Measurements from ENCODE around the gene PPM1L.

Gene PPM1L

GRCh38 chr3:160735826-160736225, 20.2 kb upstream of the PPM1L start:
- H3K36me3 ChIP-seq (ENCODE audit: control insufficient read depth in 1 of 2, insufficient read depth in 2 of 2, low read length in 2 of 2) = no peaks in the 10 kb centered on the region
- H2AFZ ChIP-seq (ENCODE audit: insufficient read depth, low read length, poor library complexity) = no peak overlapping the region
- H3K14ac ChIP-seq (ENCODE audit: low read length) = no peak overlapping the region

GRCh38 chr3:160738048-160738447, 18.0 kb upstream of the PPM1L start:
- no peaks in the 10 kb centered on the region for H3K27me3 ChIP-seq (ENCODE audit: insufficient read depth, low read length)
- no peak overlapping the region for H3K4ac ChIP-seq (ENCODE audit: low read depth, low read length)
- no peaks in the 10 kb centered on the region for H3K79me2 ChIP-seq (ENCODE audit: control insufficient read depth, insufficient read depth, low read length, poor library complexity)
- H2AFZ ChIP-seq (ENCODE audit: insufficient read depth, low read length, poor library complexity) = no peak overlapping the region
- H4K91ac ChIP-seq (ENCODE audit: low read depth, low read length) = no peak overlapping the region
- no peak overlapping the region for H4K8ac ChIP-seq (ENCODE audit: low read depth, low read length)
- no peak overlapping the region for H2AK5ac ChIP-seq (ENCODE audit: low read length)
- no peaks in the 10 kb centered on the region for H3K9me3 ChIP-seq (ENCODE audit: insufficient read depth, low read depth, low read length)
- H3K79me1 ChIP-seq (ENCODE audit: low read length) = no peaks in the 10 kb centered on the region
- H3K18ac ChIP-seq (ENCODE audit: low read length) = no peak overlapping the region
- no peak overlapping the region for H3K9ac ChIP-seq (ENCODE audit: low read length)
- H3K4me3 ChIP-seq (ENCODE audit: low read depth, low read length) = no peak overlapping the region
- H2BK5ac ChIP-seq (ENCODE audit: low read depth, low read length, poor library complexity) = no peak overlapping the region
- H3K4me1 ChIP-seq (ENCODE audit: control insufficient read depth in 1 of 2, insufficient read depth in 2 of 2, low read length in 2 of 2) = no peaks in the 10 kb centered on the region
- no peak overlapping the region for H3K27ac ChIP-seq (ENCODE audit: low read depth, low read length)
- no peak overlapping the region for H2BK12ac ChIP-seq (ENCODE audit: low read length)
- no peak overlapping the region for H3K23ac ChIP-seq (ENCODE audit: low read length)
- H2BK120ac ChIP-seq (ENCODE audit: insufficient read depth, low read length, poor library complexity) = no peak overlapping the region
- H4K12ac ChIP-seq (ENCODE audit: low read depth, low read length) = no peak overlapping the region
- WGBS (ENCODE audit: extremely low coverage, insufficient coverage, insufficient read length) = no CpG with 5 or more reads among the region's 2 CpGs
- H3K14ac ChIP-seq (ENCODE audit: low read length) = no peak overlapping the region
- no peak overlapping the region for H3K4me2 ChIP-seq (ENCODE audit: low read length)
- no peaks in the 10 kb centered on the region for H3K36me3 ChIP-seq (ENCODE audit: control insufficient read depth in 1 of 2, insufficient read depth in 2 of 2, low read length in 2 of 2)
- DNase-seq = no peak

More at GRCh38 chr3:160735826-160736225, 20.2 kb upstream of the PPM1L start:
- Histone ChIP-seq H3K27ac (ENCODE audit: low read depth, low read length) (no peak overlapping the region), H3K4me1 (ENCODE audit: control insufficient read depth in 1 of 2, insufficient read depth in 2 of 2, low read length in 2 of 2) (no peaks in the 10 kb centered on the region), H3K79me2 (ENCODE audit: control insufficient read depth, insufficient read depth, low read length, poor library complexity) (no peaks in the 10 kb centered on the region), H3K23ac (ENCODE audit: low read length) (no peak overlapping the region), H3K4me2 (ENCODE audit: low read length) (no peak overlapping the region), H3K4me3 (ENCODE audit: low read depth, low read length) (no peak overlapping the region), H3K9me3 (ENCODE audit: insufficient read depth, low read depth, low read length) (no peaks in the 10 kb centered on the region), H2AK5ac (ENCODE audit: low read length) (no peak overlapping the region), H3K9ac (ENCODE audit: low read length) (no peak overlapping the region), H3K27me3 (ENCODE audit: insufficient read depth, low read length) (no peaks in the 10 kb centered on the region), H4K8ac (ENCODE audit: low read depth, low read length) (no peak overlapping the region), H2BK12ac (ENCODE audit: low read length) (no peak overlapping the region), H3K79me1 (ENCODE audit: low read length) (no peaks in the 10 kb centered on the region), H4K12ac (ENCODE audit: low read depth, low read length) (no peak overlapping the region), H3K4ac (ENCODE audit: low read depth, low read length) (no peak overlapping the region), H2BK5ac (ENCODE audit: low read depth, low read length, poor library complexity) (no peak overlapping the region), H3K18ac (ENCODE audit: low read length) (no peak overlapping the region), H4K91ac (ENCODE audit: low read depth, low read length) (no peak overlapping the region), H2BK120ac (ENCODE audit: insufficient read depth, low read length, poor library complexity) (no peak overlapping the region)
- DNase-seq = no peak
- WGBS (ENCODE audit: extremely low coverage, insufficient coverage, insufficient read length) = no CpG with 5 or more reads among the region's 1 CpG

- Histone ChIP-seq H3K79me2 (ENCODE audit: control insufficient read depth, insufficient read depth, low read length, poor library complexity) (no peaks in the 10 kb centered on the region), H3K36me3 (ENCODE audit: control insufficient read depth in 1 of 2, insufficient read depth in 2 of 2, low read length in 2 of 2) (no peaks in the 10 kb centered on the region), H4K91ac (ENCODE audit: low read depth, low read length) (no peak overlapping the region), H3K27ac (ENCODE audit: low read depth, low read length) (no peak overlapping the region), H3K9me3 (ENCODE audit: insufficient read depth, low read depth, low read length) (no peaks in the 10 kb centered on the region), H3K27me3 (ENCODE audit: insufficient read depth, low read length) (no peaks in the 10 kb centered on the region), H4K8ac (ENCODE audit: low read depth, low read length) (no peak overlapping the region), H3K4me3 (ENCODE audit: low read depth, low read length) (no peak overlapping the region), H4K12ac (ENCODE audit: low read depth, low read length) (no peak overlapping the region), H2BK5ac (ENCODE audit: low read depth, low read length, poor library complexity) (no peak overlapping the region), H3K14ac (ENCODE audit: low read length) (no peak overlapping the region), H3K18ac (ENCODE audit: low read length) (no peak overlapping the region), H3K4me1 (ENCODE audit: control insufficient read depth in 1 of 2, insufficient read depth in 2 of 2, low read length in 2 of 2) (no peaks in the 10 kb centered on the region), H2AFZ (ENCODE audit: insufficient read depth, low read length, poor library complexity) (no peak overlapping the region), H3K9ac (ENCODE audit: low read length) (no peak overlapping the region), H3K79me1 (ENCODE audit: low read length) (no peaks in the 10 kb centered on the region), H2BK12ac (ENCODE audit: low read length) (no peak overlapping the region), H2AK5ac (ENCODE audit: low read length) (no peak overlapping the region), H3K4me2 (ENCODE audit: low read length) (no peak overlapping the region), H3K23ac (ENCODE audit: low read length) (no peak overlapping the region), H3K4ac (ENCODE audit: low read depth, low read length) (no peak overlapping the region), H2BK120ac (ENCODE audit: insufficient read depth, low read length, poor library complexity) (no peak overlapping the region)
- DNase-seq = no peak
- WGBS (ENCODE audit: extremely low coverage, insufficient coverage, insufficient read length) = no CpG with 5 or more reads among the region's 1 CpG
Measured at GRCh38 chr3:160739079-160739478, 17.0 kb upstream of the PPM1L start.

- no peak for DNase-seq
- Histone ChIP-seq H3K79me1 (ENCODE audit: low read length) (no peaks in the 10 kb centered on the region), H3K4me1 (ENCODE audit: control insufficient read depth in 1 of 2, insufficient read depth in 2 of 2, low read length in 2 of 2) (no peaks in the 10 kb centered on the region), H3K79me2 (ENCODE audit: control insufficient read depth, insufficient read depth, low read length, poor library complexity) (no peaks in the 10 kb centered on the region), H3K9me3 (ENCODE audit: insufficient read depth, low read depth, low read length) (no peaks in the 10 kb centered on the region), H3K4me3 (ENCODE audit: low read depth, low read length) (no peak overlapping the region), H3K9ac (ENCODE audit: low read length) (no peak overlapping the region), H4K8ac (ENCODE audit: low read depth, low read length) (no peak overlapping the region), H2AK5ac (ENCODE audit: low read length) (no peak overlapping the region), H4K12ac (ENCODE audit: low read depth, low read length) (no peak overlapping the region), H3K36me3 (ENCODE audit: control insufficient read depth in 1 of 2, insufficient read depth in 2 of 2, low read length in 2 of 2) (no peaks in the 10 kb centered on the region), H3K27me3 (ENCODE audit: insufficient read depth, low read length) (no peaks in the 10 kb centered on the region), H2AFZ (ENCODE audit: insufficient read depth, low read length, poor library complexity) (no peak overlapping the region), H2BK5ac (ENCODE audit: low read depth, low read length, poor library complexity) (no peak overlapping the region), H3K18ac (ENCODE audit: low read length) (no peak overlapping the region), H3K23ac (ENCODE audit: low read length) (no peak overlapping the region), H3K4me2 (ENCODE audit: low read length) (no peak overlapping the region), H3K4ac (ENCODE audit: low read depth, low read length) (no peak overlapping the region), H4K91ac (ENCODE audit: low read depth, low read length) (no peak overlapping the region), H3K27ac (ENCODE audit: low read depth, low read length) (no peak overlapping the region), H3K14ac (ENCODE audit: low read length) (no peak overlapping the region), H2BK120ac (ENCODE audit: insufficient read depth, low read length, poor library complexity) (no peak overlapping the region), H2BK12ac (ENCODE audit: low read length) (no peak overlapping the region)
- no CpG with 5 or more reads among the region's 2 CpGs for WGBS (ENCODE audit: extremely low coverage, insufficient coverage, insufficient read length)
Measured at GRCh38 chr3:160746976-160747375, 9.1 kb upstream of the PPM1L start.

All from trophoblast cell (in vitro differentiated cells and primary cell).